PC-9 (cell line): ENCODE data around the gene SUFU. TPM values are rescaled to one million over a fixed set of nuclear protein-coding genes. Genes with fewer than 3 reads are reported as not detected.

Source experiments
- BruUV-seq: library from RNA; stranded (reverse); fragments of 400-500 nt; replicated peaks from 2 replicates; lab custom pipeline; 2021; lab: Mats Ljungman, UMichigan
- CTCF ChIA-PET: fragments of 300-600 bp; sonication (Branson Sonifier 250); formaldehyde crosslinking; loops from one replicate; lab custom pipeline; 2022; ENCODE audit warnings: antibody characterized with exemption; lab: Charles Lee
- POLR2A ChIA-PET: fragments of 300-600 bp; sonication (Branson Sonifier 250); formaldehyde crosslinking; loops from one replicate; lab custom pipeline; 2022; ENCODE audit warnings: antibody characterized with exemption; ENCODE audit not compliant: unreplicated experiment; lab: Charles Lee
- DNase-seq, 2 experiments: peaks; one replicate each; pipeline versions ENCODE4 v3.0.0 to v3.0.0-alpha.2; 2015 to 2022; ENCODE audit warnings: mixed read lengths in 1 of 2
- H2AFZ ChIP-seq: fragments of 200-600 bp; sonication (generic); 2 replicates; pipeline ENCODE4 v1.8.1; 2017; ENCODE audit warnings: antibody characterized with exemption
- H3F3A ChIP-seq: fragments of 200-600 bp; sonication (generic); 2 replicates; pipeline ENCODE4 v1.8.1; 2017; ENCODE audit warnings: antibody characterized with exemption, mild to moderate bottlenecking, low read depth; ENCODE audit not compliant: insufficient read depth
- H3K27ac ChIP-seq: fragments of 200-600 bp; sonication (generic); 2 replicates; pipeline ENCODE4 v1.6.1; 2016; ENCODE audit warnings: mixed run types
- H3K27me3 ChIP-seq: fragments of 200-600 bp; sonication (generic); 2 replicates; pipeline ENCODE4 v1.6.1; 2016; ENCODE audit warnings: low read depth, mixed run types; ENCODE audit not compliant: insufficient read depth
- H3K36me3 ChIP-seq: fragments of 200-600 bp; sonication (generic); 2 replicates; pipeline ENCODE4 v1.6.1; 2016; ENCODE audit warnings: low read depth, mixed run types
- H3K4me1 ChIP-seq: fragments of 200-600 bp; sonication (generic); replicated peaks from 2 replicates; pipeline ENCODE4 v1.6.1; 2016; ENCODE audit warnings: mixed run types; ENCODE audit not compliant: insufficient read depth
- H3K4me2 ChIP-seq: fragments of 200-600 bp; sonication (generic); 2 replicates; pipeline ENCODE4 v1.6.1; 2017; ENCODE audit warnings: mixed run types
- H3K4me3 ChIP-seq: fragments of 200-600 bp; sonication (generic); 2 replicates; pipeline ENCODE4 v1.6.1; 2016; ENCODE audit warnings: mixed run types
- H3K79me2 ChIP-seq: fragments of 200-600 bp; sonication (generic); 2 replicates; pipeline ENCODE4 v1.6.1; 2017; ENCODE audit warnings: low read depth, mixed run types
- H3K9me2 ChIP-seq: fragments of 200-600 bp; sonication (generic); 2 replicates; pipeline ENCODE4 v1.8.1; 2017; ENCODE audit warnings: mild to moderate bottlenecking; ENCODE audit not compliant: insufficient read depth
- H3K9me3 ChIP-seq: fragments of 200-600 bp; sonication (generic); 2 replicates; pipeline ENCODE4 v1.8.1; 2016; ENCODE audit warnings: low read depth; ENCODE audit not compliant: insufficient read depth
- H4K20me1 ChIP-seq: fragments of 200-600 bp; sonication (generic); 2 replicates; pipeline ENCODE4 v1.8.1; 2017; ENCODE audit not compliant: insufficient read depth
- EZH2 ChIP-seq: fragments of 200-600 bp; sonication (generic); IDR thresholded peaks from 2 replicates; pipeline ENCODE4 v1.8.0; 2017; ENCODE audit warnings: antibody characterized with exemption, low read depth
- intact Hi-C: fragments of 100-400 bp; cut with micrococcal nuclease; formaldehyde crosslinking; loops from one replicate; pipeline ENCODE4 v1.10.0; 2022; ENCODE audit not compliant: unreplicated experiment
- total RNA-seq: library from RNA; stranded (reverse); gene quantifications from 2 replicates; pipeline ENCODE4 v1.2.3, GENCODE V29; 2021
- TF ChIP-seq, protein P1 (sequence below): fragments of 200-600 bp; sonication (generic); conservative IDR thresholded peaks from 2 replicates; pipeline ENCODE4 v1.6.1; 2017; ENCODE audit warnings: mixed run types, antibody characterized with exemption, mild to moderate bottlenecking, moderate library complexity

SUFU gene
- total RNA-seq, 1 experiment from 2014 or later, result 20.2 TPM

- Histone ChIP-seq H3K4me1 (no peaks in the 10 kb centered on the region), H3K27me3 (no peaks in the 10 kb centered on the region), H3F3A (no peaks in the 10 kb centered on the region), H3K9me3 (no peaks in the 10 kb centered on the region), H3K27ac (no peak overlapping the region), H3K4me3 (no peak overlapping the region), H4K20me1 (no peaks in the 10 kb centered on the region), H3K79me2 (no peaks in the 10 kb centered on the region), H3K9me2 (no peaks in the 10 kb centered on the region), H3K4me2 (no peak overlapping the region), H3K36me3 (no peaks in the 10 kb centered on the region), H2AFZ (no peak overlapping the region)
- ChIA-PET POLR2A (no interaction called here), CTCF (no interaction called here)
- BruUV-seq, result no TSS peak
- TF ChIP-seq, protein P1, sequence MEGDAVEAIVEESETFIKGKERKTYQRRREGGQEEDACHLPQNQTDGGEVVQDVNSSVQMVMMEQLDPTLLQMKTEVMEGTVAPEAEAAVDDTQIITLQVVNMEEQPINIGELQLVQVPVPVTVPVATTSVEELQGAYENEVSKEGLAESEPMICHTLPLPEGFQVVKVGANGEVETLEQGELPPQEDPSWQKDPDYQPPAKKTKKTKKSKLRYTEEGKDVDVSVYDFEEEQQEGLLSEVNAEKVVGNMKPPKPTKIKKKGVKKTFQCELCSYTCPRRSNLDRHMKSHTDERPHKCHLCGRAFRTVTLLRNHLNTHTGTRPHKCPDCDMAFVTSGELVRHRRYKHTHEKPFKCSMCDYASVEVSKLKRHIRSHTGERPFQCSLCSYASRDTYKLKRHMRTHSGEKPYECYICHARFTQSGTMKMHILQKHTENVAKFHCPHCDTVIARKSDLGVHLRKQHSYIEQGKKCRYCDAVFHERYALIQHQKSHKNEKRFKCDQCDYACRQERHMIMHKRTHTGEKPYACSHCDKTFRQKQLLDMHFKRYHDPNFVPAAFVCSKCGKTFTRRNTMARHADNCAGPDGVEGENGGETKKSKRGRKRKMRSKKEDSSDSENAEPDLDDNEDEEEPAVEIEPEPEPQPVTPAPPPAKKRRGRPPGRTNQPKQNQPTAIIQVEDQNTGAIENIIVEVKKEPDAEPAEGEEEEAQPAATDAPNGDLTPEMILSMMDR, result no peak
- DNase-seq, result no peak
- intact Hi-C loops, result no loop called here
Measured at GRCh38 chr10:102523250-102524029, 19.7 kb downstream of the SUFU start.

GRCh38 chr10:102524746-102525145 is 21.0 kb downstream of the SUFU start:
- CTCF ChIA-PET, result no interaction called here
- no peaks in the 10 kb centered on the region for H3K79me2 ChIP-seq
- H3K9me3 ChIP-seq, result no peaks in the 10 kb centered on the region
- H3K27ac ChIP-seq, result no peak overlapping the region
- DNase-seq, result no peak
- POLR2A ChIA-PET, result no interaction called here
- no peaks in the 10 kb centered on the region for H4K20me1 ChIP-seq
- no peak overlapping the region for H3K4me3 ChIP-seq
- intact Hi-C loops, result no loop called here
- BruUV-seq, result no TSS peak
- no peaks in the 10 kb centered on the region for H3K27me3 ChIP-seq
- H3F3A ChIP-seq, result no peaks in the 10 kb centered on the region
- no peak overlapping the region for H2AFZ ChIP-seq
- H3K4me1 ChIP-seq, result no peaks in the 10 kb centered on the region
- TF ChIP-seq, protein P1, result no peak
- TF ChIP-seq EZH2, result no peak
- H3K9me2 ChIP-seq, result no peaks in the 10 kb centered on the region
- H3K36me3 ChIP-seq, result no peaks in the 10 kb centered on the region
- no peak overlapping the region for H3K4me2 ChIP-seq

DNA sequence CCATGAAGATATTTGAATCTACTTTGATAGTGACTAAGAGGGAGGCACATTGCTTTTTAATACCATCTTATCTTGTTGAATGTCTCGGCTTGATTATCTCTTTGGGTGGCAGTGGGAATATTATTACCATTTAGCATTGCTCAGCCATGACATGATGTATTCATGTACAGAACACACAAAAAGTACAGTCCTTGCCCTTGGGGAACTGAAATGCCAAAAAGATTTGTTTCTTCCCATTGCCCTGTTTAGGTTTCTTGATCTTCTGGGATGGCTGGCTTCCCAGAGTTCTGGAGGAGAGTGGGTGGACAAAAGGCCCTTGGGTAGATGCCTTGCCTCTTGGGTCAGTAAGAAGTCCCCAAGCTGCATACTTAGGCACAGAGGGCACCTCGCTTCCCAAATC is 23.8 kb downstream of the SUFU start:
- Histone ChIP-seq H3K36me3 (no peaks in the 10 kb centered on the region), H3K79me2 (no peaks in the 10 kb centered on the region), H3K4me3 (no peak overlapping the region), H2AFZ (no peak overlapping the region), H3F3A (no peaks in the 10 kb centered on the region), H3K27me3 (no peaks in the 10 kb centered on the region), H3K9me2 (no peaks in the 10 kb centered on the region), H3K9me3 (no peaks in the 10 kb centered on the region), H4K20me1 (no peaks in the 10 kb centered on the region), H3K4me2 (no peak overlapping the region), H3K27ac (no peak overlapping the region), H3K4me1 (no peaks in the 10 kb centered on the region)
- ChIA-PET CTCF (no interaction called here), POLR2A (no interaction called here)
- BruUV-seq, result no TSS peak
- intact Hi-C loops, result no loop called here
- no peak for DNase-seq
- TF ChIP-seq, protein P1, result no peak
- no peak for TF ChIP-seq EZH2
